Type B pancreatic cell (in vitro differentiated cells): ENCODE data around the gene CYBA. TPM values are rescaled to one million over a fixed set of nuclear protein-coding genes. Genes with fewer than 3 reads are reported as not detected.

Experiments used
- DNase-seq: peaks from one replicate; pipeline ENCODE4 v3.0.0; 2021; ENCODE audit warnings: mixed read lengths; ENCODE audit not compliant: unreplicated experiment; ENCODE audit errors: extremely low spot score
- H3K27ac Mint-ChIP-seq: 2 replicates; pipeline ENCODE4 v1.8.0; 2021; ENCODE audit warnings: mild to moderate bottlenecking, mixed read lengths
- H3K27me3 Mint-ChIP-seq: 2 replicates; pipeline ENCODE4 v1.8.0; 2021; ENCODE audit warnings: mixed read lengths
- H3K36me3 Mint-ChIP-seq: 2 replicates; pipeline ENCODE4 v1.8.0; 2021; ENCODE audit warnings: mixed read lengths
- H3K4me1 Mint-ChIP-seq: one replicate; pipeline ENCODE4 v1.8.0; 2021; ENCODE audit warnings: mixed read lengths; ENCODE audit not compliant: unreplicated experiment
- H3K4me3 Mint-ChIP-seq: 2 replicates; pipeline ENCODE4 v1.8.0; 2021; ENCODE audit warnings: mild to moderate bottlenecking, mixed read lengths
- H3K9me3 Mint-ChIP-seq: 2 replicates; pipeline ENCODE4 v1.8.0; 2021; ENCODE audit warnings: mixed read lengths
- CTCF ChIP-seq: fragments of 200-600 bp; sonication (generic); conservative IDR thresholded peaks from 2 replicates; pipeline ENCODE4 v1.5.0; 2021; ENCODE audit warnings: antibody characterized with exemption, mild to moderate bottlenecking
- total RNA-seq: library from RNA; stranded (reverse); gene quantifications from 2 replicates; pipeline ENCODE4 v1.2.1, GENCODE V29; 2021; ENCODE audit warnings: low replicate concordance

The CYBA gene
- total RNA-seq, 1 donor from 2014 or later: 120 TPM

GRCh38 chr16:88693420-88694177 is 42.7 kb upstream of the CYBA start:
- no peaks in the 10 kb centered on the region for H3K9me3 Mint-ChIP-seq
- no peak for DNase-seq
- peaks cover 17% of the 10 kb centered on the region for H3K27me3 Mint-ChIP-seq
- no peaks in the 10 kb centered on the region for H3K4me1 Mint-ChIP-seq
- no peak for TF ChIP-seq CTCF
- H3K36me3 Mint-ChIP-seq: no peaks in the 10 kb centered on the region
- H3K4me3 Mint-ChIP-seq: no peak overlapping the region
- no peak overlapping the region for H3K27ac Mint-ChIP-seq

GRCh38 chr16:88692861-88693260 is 42.0 kb upstream of the CYBA start:
- H3K4me1 Mint-ChIP-seq: no peaks in the 10 kb centered on the region
- no peak for DNase-seq
- H3K36me3 Mint-ChIP-seq: no peaks in the 10 kb centered on the region
- no peaks in the 10 kb centered on the region for H3K9me3 Mint-ChIP-seq
- peaks cover 24% of the 10 kb centered on the region for H3K27me3 Mint-ChIP-seq
- no peak for TF ChIP-seq CTCF
- H3K27ac Mint-ChIP-seq: no peak overlapping the region
- no peak overlapping the region for H3K4me3 Mint-ChIP-seq

- TF ChIP-seq CTCF: no peak
- Mint-ChIP-seq H3K4me3 (no peak overlapping the region), H3K27me3 (peaks cover 25% of the 10 kb centered on the region), H3K4me1 (no peaks in the 10 kb centered on the region), H3K9me3 (no peaks in the 10 kb centered on the region), H3K27ac (no peak overlapping the region), H3K36me3 (no peaks in the 10 kb centered on the region)
- no peak for DNase-seq
Measured at GRCh38 chr16:88691924-88692560, 41.2 kb upstream of the CYBA start.

GRCh38 chr16:88691129-88691813 is 40.4 kb upstream of the CYBA start:
- Mint-ChIP-seq H3K4me3 (no peak overlapping the region), H3K27ac (no peak overlapping the region), H3K27me3 (peaks cover 25% of the 10 kb centered on the region), H3K36me3 (no peaks in the 10 kb centered on the region), H3K4me1 (no peaks in the 10 kb centered on the region), H3K9me3 (no peaks in the 10 kb centered on the region)
- DNase-seq: no peak
- no peak for TF ChIP-seq CTCF

GRCh38 chr16:88690341-88691128 is 39.7 kb upstream of the CYBA start:
- Mint-ChIP-seq H3K27ac (no peak overlapping the region), H3K4me1 (no peaks in the 10 kb centered on the region), H3K9me3 (no peaks in the 10 kb centered on the region), H3K4me3 (no peak overlapping the region), H3K36me3 (no peaks in the 10 kb centered on the region), H3K27me3 (peaks cover 25% of the 10 kb centered on the region)
- TF ChIP-seq CTCF: no peak
- no peak for DNase-seq
